ENCODE results near the gene TLNRD1.

- TF ChIP-seq CTCF (IDR thresholded peaks at IDR 0.05; ENCODE audit: insufficient read depth, low read length) (no peak), POLR2AphosphoS5 (IDR thresholded peaks at IDR 0.05; ENCODE audit: low read depth) (no peak), REST (IDR thresholded peaks at IDR 0.05; ENCODE audit: insufficient replicate concordance, low read depth) (no peak), GABPA (IDR thresholded peaks at IDR 0.05; ENCODE audit: low read depth) (no peak)
Observed at GRCh38 chr15:80966431-80967197, 34.1 kb upstream of the TLNRD1 start.
